HG03457 (cell line): Measurements from ENCODE around the gene LYRM4.

ENCODE experiments used
- ATAC-seq: cut with Tn5 transposase; IDR thresholded peaks from one replicate; pipeline ENCODE4 v1.9.1; 2021; ENCODE audit warnings: moderate number of reproducible peaks; ENCODE audit not compliant: unreplicated experiment

The LYRM4 gene

DNA sequence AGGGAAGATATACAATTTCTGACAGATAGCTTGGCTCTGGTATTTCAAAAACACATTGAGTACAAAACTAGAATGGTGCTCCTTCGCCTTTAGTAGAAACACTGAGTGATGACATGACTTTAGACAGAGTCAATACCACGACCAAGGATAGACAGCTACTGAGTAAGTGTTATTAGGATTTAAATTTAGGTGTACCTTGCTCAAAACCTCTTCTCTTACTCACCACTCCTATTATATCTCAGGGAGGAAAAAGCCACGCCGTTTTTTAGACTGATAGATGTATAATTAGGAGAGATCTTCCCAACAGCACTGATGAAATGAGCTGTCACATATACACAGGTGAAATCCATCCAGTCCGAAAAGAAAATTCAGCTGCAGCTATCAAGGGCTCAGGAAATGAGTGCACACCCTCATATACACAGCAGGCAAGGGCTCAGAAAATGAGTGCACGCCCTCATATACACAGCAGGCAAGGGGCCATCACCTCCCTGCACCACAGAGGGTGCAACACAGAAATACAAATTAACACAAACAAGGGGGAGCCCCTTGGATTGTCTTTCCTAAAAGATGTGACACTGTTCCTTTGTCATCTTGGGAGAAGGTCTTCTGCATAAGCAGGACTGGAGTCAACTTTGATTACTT lies 53.7 kb downstream of the LYRM4 start:
- no peak for ATAC-seq

DNA sequence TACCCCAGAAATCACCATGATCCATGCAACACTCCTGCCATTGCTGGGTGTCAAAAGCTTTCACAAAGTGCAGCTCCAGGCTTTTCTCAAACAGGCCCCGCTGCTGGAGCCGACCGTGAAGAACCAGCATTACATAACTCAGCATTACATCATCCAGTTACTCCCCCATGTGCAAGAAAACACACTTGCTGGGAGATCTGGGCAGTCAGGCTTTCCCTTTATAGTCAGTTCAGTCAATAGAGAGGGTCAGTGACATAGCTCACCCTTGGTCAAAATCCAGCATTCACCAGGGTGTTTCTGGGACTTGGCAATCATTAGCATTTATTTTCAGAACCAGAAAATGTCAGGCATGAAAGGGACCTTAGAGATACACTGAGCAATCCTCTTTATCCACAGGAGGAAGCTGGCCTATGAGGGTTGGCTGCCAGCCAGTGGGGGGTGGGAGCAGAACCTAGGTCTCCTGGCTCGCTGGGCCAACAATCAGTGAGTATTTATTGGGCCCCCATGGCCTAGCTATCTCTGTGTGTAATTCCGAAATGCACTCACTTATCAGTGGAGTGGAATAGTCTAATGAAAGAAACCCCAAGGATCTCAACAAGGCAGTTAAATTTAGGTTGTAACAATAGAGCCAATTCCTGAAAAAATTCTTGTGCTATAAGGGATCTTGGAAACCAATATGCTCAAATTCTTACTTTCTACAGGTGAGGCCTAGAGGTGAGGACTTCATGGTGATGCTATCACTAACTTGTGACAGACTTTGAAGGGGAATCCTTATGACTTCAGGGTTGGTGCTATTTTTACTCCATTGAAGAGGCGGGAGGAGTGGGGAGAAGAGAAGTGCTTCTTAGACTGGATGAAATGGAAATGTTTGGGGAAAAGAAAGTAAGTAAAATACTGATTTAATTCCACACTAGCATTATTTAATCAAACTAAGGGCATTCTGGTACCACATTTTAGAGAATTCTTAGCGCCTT lies 54.6 kb downstream of the LYRM4 start:
- no peak for ATAC-seq

DNA sequence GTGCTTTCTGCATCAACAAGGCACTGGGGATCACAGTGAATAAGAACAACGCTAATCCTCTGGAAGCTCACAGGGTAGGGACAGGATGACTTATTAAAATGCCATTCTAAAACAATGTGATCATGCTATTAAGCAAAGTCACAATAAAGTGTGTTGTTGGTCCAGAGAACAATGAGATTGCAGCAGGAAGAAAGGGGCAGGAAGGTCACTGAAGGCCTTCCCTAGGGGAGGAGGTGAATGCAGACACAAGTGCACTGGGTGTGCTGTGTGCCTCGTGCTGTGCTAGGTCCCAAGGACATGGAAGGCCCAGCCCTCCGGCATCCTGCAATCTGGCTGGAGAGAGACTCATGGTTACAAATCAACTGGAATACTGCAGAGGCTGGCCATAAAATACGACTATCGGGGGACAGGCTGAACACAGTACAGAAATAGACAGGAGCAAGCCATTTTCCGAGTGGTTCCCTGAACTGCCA lies 55.7 kb downstream of the LYRM4 start:
- no peak for ATAC-seq

DNA sequence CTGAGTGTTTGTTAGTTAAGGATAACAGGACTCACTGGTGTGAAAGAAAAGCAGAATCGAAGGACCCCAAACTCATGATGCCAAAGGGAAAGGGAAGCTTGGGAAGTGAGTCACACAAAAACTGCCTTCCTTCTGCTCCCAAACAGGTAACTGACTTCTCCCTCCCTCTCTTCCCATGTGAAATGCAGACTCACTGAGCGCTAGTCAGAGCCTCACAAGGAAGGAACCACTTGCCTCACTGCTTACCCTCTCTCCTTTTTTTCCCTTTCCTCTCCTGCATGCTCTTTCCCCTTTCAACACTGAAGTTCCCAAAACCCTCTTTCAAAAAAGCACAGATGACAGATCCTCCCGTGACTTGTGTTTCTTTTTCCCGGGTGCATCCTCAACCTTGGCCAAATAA lies 56.4 kb downstream of the LYRM4 start:
- ATAC-seq, result no peak

DNA sequence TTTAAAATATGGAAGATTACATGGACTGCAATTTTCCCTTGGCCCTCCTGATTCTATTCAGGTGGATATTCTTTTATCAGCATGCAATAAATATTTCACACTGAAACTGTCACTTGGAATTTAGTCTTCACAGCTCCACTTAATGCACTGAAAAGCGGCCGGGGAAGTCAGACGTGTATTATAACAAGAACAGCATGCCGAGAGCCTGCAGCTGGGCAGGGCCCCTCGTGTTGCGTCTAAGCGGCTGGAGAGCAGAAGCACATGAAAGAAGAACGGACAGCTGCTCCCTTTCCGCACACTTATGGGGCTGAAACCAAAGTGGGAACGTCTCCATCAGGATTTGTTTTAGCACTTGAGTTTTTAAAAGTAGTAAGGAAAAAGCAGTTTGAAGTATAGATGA lies 57.2 kb downstream of the LYRM4 start:
- no peak for ATAC-seq

DNA sequence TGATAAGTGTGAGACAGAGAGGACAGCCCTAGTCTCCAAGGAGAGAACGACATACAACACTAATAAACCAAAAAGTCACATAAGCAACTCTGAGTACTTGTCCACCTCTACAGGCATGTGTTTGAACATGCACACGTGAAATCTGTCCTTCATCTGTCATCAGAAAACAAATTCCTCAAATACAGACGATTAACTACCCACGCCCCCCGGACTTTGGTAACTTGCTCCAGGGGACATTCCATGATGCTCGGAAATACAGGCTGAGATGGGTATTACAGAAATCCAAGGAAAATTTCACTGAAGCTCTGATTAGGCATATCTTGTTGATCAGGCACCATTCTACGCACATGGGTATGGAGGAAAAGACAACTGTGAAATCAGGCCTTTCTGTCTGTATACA lies 57.8 kb downstream of the LYRM4 start:
- no peak for ATAC-seq

DNA sequence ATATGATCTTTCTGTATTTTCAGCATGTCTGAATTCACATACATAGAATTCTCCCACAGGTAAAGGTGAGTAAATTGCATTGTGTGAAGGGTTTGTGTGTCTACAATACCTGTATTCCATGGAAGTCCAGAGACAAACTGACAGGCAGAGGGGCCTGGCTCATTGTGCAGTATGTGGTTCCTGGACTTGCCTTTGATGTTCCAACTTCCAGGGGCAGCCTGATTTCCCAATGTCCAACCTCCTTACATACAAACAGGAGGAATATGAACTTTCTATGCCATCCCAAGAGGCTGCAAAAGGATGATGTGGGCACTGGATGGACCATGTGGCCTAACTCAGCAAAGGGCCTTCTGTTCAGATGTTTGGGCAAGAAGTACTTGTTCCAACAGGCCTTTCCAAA lies 58.5 kb downstream of the LYRM4 start:
- ATAC-seq, result no peak

DNA sequence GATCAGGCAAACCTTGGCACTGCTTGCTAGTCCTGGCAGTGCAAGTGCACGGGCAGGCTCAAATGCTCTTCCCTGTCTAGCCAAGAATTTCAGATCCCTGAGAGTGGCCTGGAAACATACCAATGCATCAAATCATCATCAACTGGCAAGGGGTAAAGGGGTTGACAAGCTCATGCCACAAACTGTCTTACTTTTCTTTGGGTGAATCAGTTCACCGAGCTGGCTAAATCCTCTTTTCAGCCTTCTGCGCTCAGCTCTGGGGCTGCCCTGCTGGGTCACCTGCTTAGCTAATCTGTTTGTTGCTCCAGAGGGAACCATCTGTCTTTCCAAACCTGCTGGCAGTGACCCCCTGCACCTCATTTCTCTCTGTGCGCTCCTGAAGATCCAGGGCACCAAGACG lies 59.5 kb downstream of the LYRM4 start:
- ATAC-seq, result no peak

DNA sequence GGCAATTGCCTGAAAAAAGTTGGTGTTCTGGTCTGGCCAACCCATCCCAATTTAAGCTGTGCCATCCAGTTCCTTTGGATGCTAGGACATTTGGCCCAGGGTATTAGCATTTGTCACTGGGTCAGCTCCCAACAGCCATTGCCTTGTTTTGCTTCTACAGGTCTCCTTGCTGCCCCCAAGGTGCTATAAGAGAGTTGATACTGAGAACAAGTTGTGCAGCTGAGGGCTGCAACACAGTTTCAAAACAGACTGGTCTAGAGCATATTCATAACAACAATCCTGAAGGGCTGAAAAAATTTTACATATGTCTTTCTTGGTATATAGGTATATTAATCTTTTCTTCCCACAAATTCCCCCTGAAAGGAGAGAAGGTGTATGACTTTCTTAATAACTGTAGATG lies 61.0 kb downstream of the LYRM4 start:
- ATAC-seq, result no peak

DNA sequence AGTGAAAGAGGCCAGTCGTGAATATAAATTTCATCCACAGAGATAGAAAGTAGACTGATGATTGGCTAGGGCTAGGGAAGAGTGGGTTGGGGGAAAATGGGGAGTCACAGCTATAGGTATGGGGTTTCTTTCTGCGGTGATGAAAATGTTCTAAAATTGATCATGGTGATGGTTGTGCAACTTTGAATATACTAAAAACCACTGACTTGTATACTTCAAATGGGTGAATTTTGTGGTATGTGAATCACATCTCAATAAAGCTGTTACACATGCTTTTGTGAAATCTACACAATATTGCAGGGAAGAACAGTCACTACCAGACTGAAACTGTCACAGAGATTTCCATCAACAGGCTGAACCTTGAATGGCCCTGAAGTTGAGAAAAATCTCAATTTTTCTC lies 61.5 kb downstream of the LYRM4 start:
- ATAC-seq, result no peak

DNA sequence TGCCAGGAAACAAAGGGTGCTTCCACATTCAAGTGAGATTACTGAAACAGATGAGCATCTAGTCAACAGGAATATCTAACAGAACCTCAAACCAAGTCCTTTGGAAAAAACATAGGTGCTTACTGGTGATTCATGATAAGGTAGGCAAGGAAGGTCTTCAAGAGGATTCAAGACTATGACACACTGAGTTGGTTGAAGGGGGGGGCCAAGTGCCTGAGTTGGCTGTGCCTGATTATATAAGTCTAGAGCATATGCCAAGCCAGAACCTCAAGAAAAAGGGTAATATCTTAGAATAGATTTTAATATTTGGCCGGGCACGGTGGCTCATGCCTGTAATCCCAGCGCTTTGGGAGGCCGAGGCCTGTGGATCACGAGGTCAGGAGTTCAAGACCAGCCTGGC lies 63.7 kb downstream of the LYRM4 start:
- no peak for ATAC-seq

DNA sequence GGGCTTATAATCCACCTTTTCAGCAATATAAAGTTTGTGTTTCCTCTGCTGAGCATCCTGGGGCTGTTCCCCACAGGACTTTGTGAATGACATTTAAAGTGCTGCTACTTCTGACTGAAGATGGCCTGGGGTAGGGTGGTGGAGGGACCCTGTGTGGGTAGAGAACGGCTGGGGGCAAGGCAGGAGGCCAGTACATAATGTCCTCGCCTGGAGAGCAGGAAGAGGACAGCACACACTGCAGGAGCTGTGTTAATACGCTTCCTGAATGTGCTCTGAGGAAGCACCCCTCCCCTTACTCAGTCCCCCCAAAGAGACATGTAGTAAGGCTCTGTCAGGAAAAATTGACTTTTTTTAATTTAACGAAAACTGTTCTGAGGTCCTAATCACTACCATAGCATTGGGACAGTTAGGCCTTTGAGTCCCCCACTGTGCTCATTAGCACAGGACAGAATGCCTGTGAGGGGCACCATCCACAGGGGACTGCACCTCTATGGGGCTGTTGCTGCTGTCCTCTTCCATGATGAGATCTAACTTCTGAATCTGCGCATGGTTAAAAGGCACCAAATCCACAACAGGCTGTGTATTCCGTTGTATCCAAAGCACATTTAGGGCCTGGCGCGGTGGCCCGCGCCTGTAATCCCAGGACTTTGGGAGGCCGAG lies 68.5 kb downstream of the LYRM4 start:
- no peak for ATAC-seq

DNA sequence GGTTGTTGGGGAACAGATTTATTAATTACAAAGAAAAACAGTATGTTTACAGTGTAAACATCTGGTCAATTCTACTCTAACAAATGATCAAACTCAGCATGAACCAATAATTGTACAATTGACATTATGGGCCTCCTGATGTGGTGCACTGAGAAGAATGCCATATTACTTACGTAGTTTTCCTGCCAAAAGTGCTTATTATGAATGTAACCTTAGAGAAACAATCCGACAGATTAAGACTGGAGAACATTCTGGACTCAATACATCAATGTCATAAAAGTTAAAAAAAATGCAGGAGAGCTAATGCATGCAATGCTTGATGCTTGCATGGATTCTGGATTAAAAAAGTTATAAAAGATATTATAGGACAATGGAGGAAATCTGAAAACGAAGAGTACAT lies 69.0 kb downstream of the LYRM4 start:
- no peak for ATAC-seq

DNA sequence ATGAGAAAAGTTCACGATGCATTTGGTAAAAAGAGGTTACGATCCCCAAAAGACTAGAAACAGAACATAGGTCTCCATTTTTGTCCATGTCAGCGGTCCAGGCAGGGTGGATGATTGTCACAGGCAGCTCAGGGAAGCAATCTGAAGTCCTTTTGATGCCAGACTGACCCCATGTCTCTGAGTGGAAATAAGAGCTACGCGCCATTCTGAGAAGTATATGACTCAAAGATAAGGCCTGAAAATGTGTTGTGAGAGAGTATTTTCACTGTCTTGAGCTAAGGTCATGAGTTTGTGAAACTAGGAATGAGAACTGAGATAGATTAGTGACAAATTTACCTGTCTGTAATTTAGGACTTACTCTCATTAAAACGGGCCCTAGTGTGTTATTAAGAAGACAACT lies 69.5 kb downstream of the LYRM4 start:
- no peak for ATAC-seq

DNA sequence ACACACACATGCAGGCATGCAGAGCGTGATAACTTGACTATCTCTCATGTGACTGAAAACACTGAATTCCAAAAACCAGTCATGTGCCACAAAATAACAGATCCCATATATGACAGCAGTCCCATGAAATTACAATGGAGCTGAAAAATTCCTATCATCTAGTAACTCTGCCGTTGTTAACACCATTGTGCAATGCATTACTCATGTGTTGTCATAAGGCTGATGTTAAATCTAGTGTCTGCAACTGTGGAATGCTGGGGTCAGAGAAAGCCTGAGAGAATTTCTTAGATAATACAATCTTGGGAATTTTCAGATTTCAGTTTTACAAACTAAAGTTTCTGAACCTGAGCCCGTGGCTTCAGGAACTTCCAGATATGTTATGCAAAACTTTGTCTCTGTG lies 70.2 kb downstream of the LYRM4 start:
- no peak for ATAC-seq

DNA sequence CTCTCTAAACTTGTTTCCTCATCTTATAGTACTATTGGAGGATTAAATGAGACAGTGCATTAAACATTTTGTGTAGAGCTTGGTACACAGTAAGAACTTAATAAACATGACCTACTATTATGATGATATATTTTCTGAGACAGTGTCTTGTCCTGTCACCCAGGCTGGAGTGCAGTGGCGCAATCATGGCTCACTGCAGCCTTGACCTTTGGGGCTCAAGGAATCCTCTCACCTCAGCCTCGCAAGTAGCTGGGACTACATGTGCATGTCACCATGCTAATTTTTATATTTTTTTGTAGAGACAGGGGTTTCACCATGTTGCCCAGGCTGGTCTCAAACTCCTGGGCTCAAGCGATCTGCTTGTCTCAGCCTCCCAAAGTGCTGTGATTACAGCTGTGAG lies 72.1 kb downstream of the LYRM4 start:
- no peak for ATAC-seq

DNA sequence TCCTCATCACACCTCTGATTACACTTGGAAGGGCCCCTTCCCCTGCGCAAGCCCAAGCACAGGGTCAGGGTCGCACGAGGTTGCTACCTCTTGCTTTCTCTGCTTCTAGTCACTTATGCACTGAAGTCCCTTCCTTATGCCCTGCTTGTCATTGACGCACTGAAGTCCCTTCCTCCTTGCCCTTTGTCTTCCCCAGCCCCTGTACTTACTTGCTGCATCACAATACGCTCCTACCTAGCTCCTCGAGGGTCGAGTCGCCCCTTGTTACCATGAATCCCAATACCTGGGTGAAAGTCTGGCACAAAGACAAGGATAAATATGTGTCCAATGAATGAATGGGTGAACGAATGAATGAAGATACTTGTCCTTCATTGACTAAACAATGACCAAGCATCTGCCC lies 75.9 kb downstream of the LYRM4 start:
- no peak for ATAC-seq

DNA sequence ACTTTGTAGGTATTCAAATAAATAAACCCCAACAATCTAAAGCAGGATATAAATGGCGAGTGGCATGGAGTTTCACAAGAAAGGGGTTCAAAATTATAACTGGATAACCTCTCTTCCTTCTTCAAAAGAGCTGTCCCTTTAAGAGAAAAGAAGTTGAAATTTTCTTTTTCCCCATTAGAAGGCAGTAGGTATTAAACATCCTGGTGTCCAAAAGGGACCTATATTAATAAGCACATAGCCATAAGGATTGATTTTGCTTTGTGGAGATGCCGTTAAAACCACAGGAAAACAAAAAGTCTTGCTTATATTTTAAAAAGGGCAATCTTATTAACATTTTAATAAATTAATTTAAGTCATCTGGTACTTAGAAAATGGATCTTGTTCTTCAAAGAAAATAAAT lies 76.5 kb downstream of the LYRM4 start:
- no peak for ATAC-seq

DNA sequence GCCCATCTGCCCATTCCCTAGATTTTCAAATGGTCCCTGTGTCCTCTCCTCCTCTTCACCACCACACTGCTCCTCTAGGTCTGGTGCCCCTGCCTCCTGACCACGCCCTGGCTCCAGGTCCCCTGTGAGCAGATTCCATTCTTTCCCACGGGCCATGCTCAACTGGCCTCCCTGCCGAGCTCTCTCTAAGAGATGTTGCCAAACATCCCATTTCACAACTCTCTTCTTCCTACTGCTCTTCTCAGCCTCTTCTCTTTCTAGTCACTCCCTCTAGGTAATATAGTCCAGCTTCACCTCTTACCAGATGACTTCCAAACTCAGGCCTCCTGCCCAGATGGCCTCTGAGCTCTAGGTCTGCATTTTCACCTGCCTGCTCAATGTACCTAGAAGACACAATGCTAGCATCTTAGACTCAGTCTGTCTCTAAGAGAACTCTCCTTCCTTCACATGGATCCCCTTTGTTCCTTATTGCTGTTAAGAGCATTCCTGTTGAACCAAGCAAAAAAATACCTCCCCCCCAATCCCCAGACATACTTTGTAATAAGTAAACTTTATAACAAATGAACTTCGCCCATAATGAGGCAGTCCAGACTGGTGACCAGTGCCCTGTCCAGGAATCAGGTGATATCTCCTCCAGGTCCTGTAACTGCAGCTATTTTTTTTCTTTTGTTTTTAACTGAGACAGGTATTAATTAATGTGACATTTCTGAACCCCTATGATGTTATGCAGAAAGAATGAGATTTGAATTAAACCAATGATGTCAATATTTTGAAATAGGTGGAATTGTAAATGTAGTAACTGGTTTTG lies 79.0 kb downstream of the LYRM4 start:
- no peak for ATAC-seq

DNA sequence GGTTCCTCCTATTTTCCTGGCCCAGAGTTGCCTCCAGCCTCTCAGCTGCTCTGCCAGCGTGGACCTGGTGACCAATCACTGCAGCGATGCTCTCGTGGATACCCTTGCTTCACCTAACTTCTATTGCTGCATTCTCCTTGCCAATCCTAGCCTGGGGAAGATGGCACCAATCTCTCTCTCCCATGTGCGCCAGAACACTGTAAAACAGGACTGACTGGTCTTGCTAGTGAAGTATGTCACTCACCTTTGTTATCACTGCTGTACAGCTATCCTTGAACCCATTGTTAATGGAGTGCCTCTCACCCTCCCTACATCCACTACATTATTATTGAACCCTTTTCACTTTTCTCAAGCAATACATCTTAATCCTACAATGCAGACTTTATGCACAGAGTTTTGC lies 80.1 kb downstream of the LYRM4 start:
- ATAC-seq, result no peak

DNA sequence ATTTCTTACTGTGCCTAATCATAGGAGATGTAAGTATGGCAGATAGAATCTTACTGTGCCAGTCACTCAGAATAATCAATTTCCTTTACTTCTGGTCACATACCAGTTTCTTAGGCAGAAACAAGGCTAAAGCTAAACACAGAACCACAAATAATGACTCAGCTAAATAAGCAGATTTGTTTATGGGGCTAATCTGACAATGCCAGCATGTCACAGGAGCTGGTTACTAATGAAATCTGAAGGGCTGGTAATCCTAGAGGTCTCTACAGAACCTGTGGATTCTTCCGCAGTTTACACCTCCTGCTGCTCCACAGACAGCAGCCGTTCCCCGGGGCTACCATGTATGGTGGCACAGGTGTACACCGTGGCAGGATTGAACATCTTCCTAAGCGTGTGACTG lies 80.8 kb downstream of the LYRM4 start:
- ATAC-seq, result no peak
